K562 (cell line): ENCODE measurements around the gene ACKR2. TPM values are rescaled to one million over a fixed set of nuclear protein-coding genes. Genes with fewer than 3 reads are reported as not detected.
A peak's percentile ranks its signal among the peaks of the same experiment; 100 is the strongest.
"Not testable (repeated sequence)": the region's sequence is repeated elsewhere in the genome, so short reads cannot be mapped to it uniquely, and the experiment has no call there.

ENCODE experiments used
- ARID1B ChIP-seq: fragments of 450-650 bp; IDR thresholded peaks from 2 replicates; pipeline ENCODE4 v1.6.1; 2016; ENCODE audit warnings: antibody characterized with exemption, mild to moderate bottlenecking, inconsistent platforms
- DMBX1 ChIP-seq: fragments of 250-450 bp; sonication (Bioruptor Pico); IDR thresholded peaks from 2 replicates; pipeline ENCODE4 v1.8.0; 2022; ENCODE audit warnings: inconsistent platforms, mild to moderate bottlenecking, moderate library complexity, borderline replicate concordance
- DPF2 ChIP-seq: fragments of 450-650 bp; IDR thresholded peaks from 2 replicates; pipeline ENCODE4 v1.6.1; 2016
- ESRRA ChIP-seq: fragments of 450-650 bp; IDR thresholded peaks from 2 replicates; pipeline ENCODE4 v1.6.1; 2014; ENCODE audit warnings: low read depth, mild to moderate bottlenecking, moderate library complexity, borderline replicate concordance
- HDAC1 ChIP-seq, 2 experiments: fragments of 450-650 bp; IDR thresholded peaks; 2 replicates each; pipeline ENCODE4 v1.6.1; 2016 to 2017; ENCODE audit warnings: inconsistent platforms in 1 of 2, mild to moderate bottlenecking in 1 of 2, moderate library complexity in 1 of 2
- KLF10 ChIP-seq: fragments of 250-450 bp; sonication (Bioruptor Pico); IDR thresholded peaks from 2 replicates; pipeline ENCODE4 v1.6.1; 2021; ENCODE audit warnings: matching md5 sums
- L3MBTL2 ChIP-seq: fragments of 450-650 bp; IDR thresholded peaks from 2 replicates; pipeline ENCODE4 v1.6.1; 2016; ENCODE audit warnings: mild to moderate bottlenecking, moderate library complexity
- MTA3 ChIP-seq: fragments of 450-650 bp; formaldehyde crosslinking; IDR thresholded peaks from 2 replicates; pipeline ENCODE4 v1.6.1; 2017; ENCODE audit warnings: mild to moderate bottlenecking, borderline replicate concordance
- NCOR1 ChIP-seq: fragments of 450-650 bp; IDR thresholded peaks from 2 replicates; pipeline ENCODE4 v1.6.1; 2016; ENCODE audit warnings: mild to moderate bottlenecking, moderate library complexity
- NR2C1 ChIP-seq, 2 experiments: fragments of 450-650 bp; IDR thresholded peaks; 2 replicates each; pipeline ENCODE4 v1.6.1; 2017; ENCODE audit warnings: mild to moderate bottlenecking in 2 of 2, antibody characterized with exemption in 1 of 2, inconsistent platforms in 1 of 2, missing compliant biosample characterization in 1 of 2, missing genetic modification characterization in 1 of 2
- PTRF ChIP-seq: fragments of 450-650 bp; IDR thresholded peaks from 2 replicates; pipeline ENCODE4 v1.6.1; 2016; ENCODE audit warnings: mild to moderate bottlenecking, missing genetic modification characterization, missing compliant biosample characterization
- PYGO2 ChIP-seq: fragments of 450-650 bp; IDR thresholded peaks from 2 replicates; pipeline ENCODE4 v1.6.1; 2016; ENCODE audit warnings: mild to moderate bottlenecking, missing genetic modification characterization, moderate library complexity, missing compliant biosample characterization
- SPI1 ChIP-seq: IDR thresholded peaks from 2 replicates; pipeline ENCODE4 v1.6.1; 2011; ENCODE audit warnings: low read depth, low read length, control low read depth, borderline replicate concordance
- TAF7 ChIP-seq: fragments of 450-650 bp; IDR thresholded peaks from 2 replicates; pipeline ENCODE4 v1.6.1; 2016; ENCODE audit warnings: missing genetic modification characterization, missing compliant biosample characterization
- TCF3 ChIP-seq: sonication (generic); formaldehyde crosslinking; IDR thresholded peaks from 2 replicates; pipeline ENCODE4 v1.4.0; 2020; ENCODE audit warnings: mild to moderate bottlenecking, missing genetic modification reagents
- TRIM24 ChIP-seq, 2 experiments: fragments of 450-650 bp; IDR thresholded peaks; 2 replicates each; pipeline ENCODE4 v1.6.1; 2016
- ZBED1 ChIP-seq: IDR thresholded peaks from 2 replicates; pipeline ENCODE4 v1.6.1; 2014
- ZBTB17 ChIP-seq: fragments of 450-650 bp; formaldehyde crosslinking; IDR thresholded peaks from 2 replicates; pipeline ENCODE4 v1.4.0; 2020; ENCODE audit warnings: mild to moderate bottlenecking
- ZBTB7A ChIP-seq: IDR thresholded peaks from 2 replicates; pipeline ENCODE4 v1.6.1; 2011; ENCODE audit warnings: low read depth, mild to moderate bottlenecking, low read length, moderate library complexity, borderline replicate concordance; ENCODE audit not compliant: control insufficient read depth
- ZNF263 ChIP-seq: sonication (generic); formaldehyde crosslinking; IDR thresholded peaks from 2 replicates; pipeline ENCODE4 v1.8.0; 2022; ENCODE audit warnings: mild to moderate bottlenecking, missing genetic modification reagents, borderline replicate concordance
- ZNF311 ChIP-seq: fragments of 250-450 bp; sonication (Bioruptor Pico); IDR thresholded peaks from 2 replicates; pipeline ENCODE4 v1.4.0; 2020; ENCODE audit warnings: mild to moderate bottlenecking, moderate library complexity
- ZNF57 ChIP-seq: fragments of 450-650 bp; formaldehyde crosslinking; IDR thresholded peaks from 2 replicates; pipeline ENCODE4 v1.4.0; 2020; ENCODE audit warnings: mild to moderate bottlenecking, moderate library complexity
- ZNF583 ChIP-seq: fragments of 250-450 bp; sonication (Bioruptor Pico); IDR thresholded peaks from 2 replicates; pipeline ENCODE4 v1.4.0; 2020
- ZNF644 ChIP-seq: fragments of 200-800 bp; sonication (Bioruptor generic); IDR thresholded peaks from 2 replicates; pipeline ENCODE4 v1.6.1; 2016; ENCODE audit warnings: low read depth, missing genetic modification characterization, missing compliant biosample characterization
- polyA plus RNA-seq, 8 experiments: library from polyadenylated mRNA; depleted of rRNA in 4 of 8; stranded (reverse) in 5 of 8; unstranded in 3 of 8; fragments of >200 nt; fragmentation: Nextera tagmentation in 2 of 8; fragmentation: Illumina TruSeq in 1 of 8; extraction: Ambion mirVana in 2 of 8; extraction: Trizol in 1 of 8; gene quantifications; 2 replicates each; pipeline versions ENCODE4 v1.2.1 to v1.2.3, GENCODE V29; 2011 to 2014; ENCODE audit warnings: inconsistent platforms in 1 of 8, missing spikeins in 1 of 8
- total RNA-seq, 7 experiments: library from RNA; depleted of rRNA in 6 of 7; stranded (reverse); fragments of >200 nt in 6 of 7; fragmentation: Illumina TruSeq in 2 of 7; extraction: Trizol in 2 of 7; gene quantifications; 2 replicates each; pipeline versions ENCODE4 v1.2.1 to v1.2.3, GENCODE V29; 2011 to 2021; ENCODE audit warnings: low replicate concordance in 1 of 7
- TF ChIP-seq, protein P1 (sequence below): sonication (generic); IDR thresholded peaks from 2 replicates; pipeline ENCODE4 v1.6.1; 2016
- TF ChIP-seq, protein P2 (sequence below): fragments of 450-650 bp; IDR thresholded peaks from 2 replicates; pipeline ENCODE4 v1.6.1; 2016
- TF ChIP-seq, protein P3 (sequence below), 2 experiments: fragments of 450-650 bp; IDR thresholded peaks; 2 replicates each; pipeline ENCODE4 v1.6.1; 2016

Gene ACKR2
- total and polyA plus RNA-seq, 9 of the 15 experiments (the other 6 are each of a cell fraction or from before 2014, with no cell fraction given): 0.03 to 0.69 (median 0.25) TPM; not detected in 1

DNA sequence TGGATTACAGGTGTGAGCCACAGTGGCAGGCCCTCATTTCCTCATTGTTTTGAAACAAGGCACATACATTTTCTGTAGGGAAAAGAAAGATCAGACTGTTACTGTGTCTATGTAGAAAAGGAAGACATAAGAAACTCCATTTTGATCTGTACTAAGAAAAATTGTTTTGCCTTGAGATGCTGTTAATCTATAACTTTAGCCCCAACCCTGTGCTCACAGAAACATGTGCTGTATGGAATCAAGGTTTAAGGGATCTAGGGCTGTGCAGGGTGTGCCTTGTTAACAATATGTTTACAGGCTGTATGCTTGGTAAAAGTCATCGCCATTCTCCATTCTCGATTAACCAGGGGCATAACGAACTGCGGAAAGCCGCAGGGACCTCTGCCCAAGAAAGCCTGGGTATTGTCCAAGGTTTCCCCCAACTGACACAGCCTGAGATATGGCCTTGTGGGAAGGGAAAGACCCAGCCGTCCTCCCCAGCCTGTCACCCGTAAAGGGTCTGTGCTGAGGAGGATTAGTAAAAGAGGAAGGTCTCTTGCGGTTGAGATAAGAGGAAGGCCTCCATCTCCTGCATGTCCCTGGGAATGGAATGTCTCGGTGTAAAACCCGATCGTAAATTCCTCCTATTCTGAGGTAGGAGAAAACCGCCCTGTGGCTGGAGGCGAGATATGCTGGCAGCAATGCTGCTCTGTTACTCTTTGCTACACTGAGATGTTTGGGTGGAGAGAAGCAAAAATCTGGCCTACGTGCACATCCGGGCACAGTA, 2.1 kb downstream of the ACKR2 start (continued):
- TF ChIP-seq ZBTB7A (peak; percentile 80), NCOR1 (peak; percentile 21; the same call in 1 of the 2 replicates), NR2C1 (tag; IDR thresholded peaks at IDR 0.05) (peak; percentile 56; the same call in 1 of the 2 replicates), ZNF644 (0 out of 2 replicates have a peak, but pooled peaks have one; percentile 52), ZNF311 (CRISPR knock-in tag) (peak; percentile 72; the same call in 1 of the 2 replicates), ARID1B (peak; percentile 80), PYGO2 (tag) (peak; percentile 37; the same call in 1 of the 2 replicates), ZBTB17 (CRISPR knock-in tag) (0 out of 2 replicates have a peak, but pooled peaks have one; percentile 57), TAF7 (tag) (peak; percentile 51; the same call in 1 of the 2 replicates), HDAC1 (IDR thresholded peaks at IDR 0.05) (peak in 1 of 2 experiments; percentile 34; a peak in 1 of 4 replicates), ZBED1 (peak; percentile 43; the same call in 1 of the 2 replicates), ZNF263 (CRISPR knock-in tag) (peak; percentile 82), MTA3 (peak; percentile 75; the same call in 1 of the 2 replicates), ESRRA (peak; percentile 82; the same call in 1 of the 2 replicates), ZNF57 (CRISPR knock-in tag) (0 out of 2 replicates have a peak, but pooled peaks have one; percentile 18), DMBX1 (CRISPR knock-in tag) (peak; percentile 52; the same call in 1 of the 2 replicates), L3MBTL2 (peak; percentile 42; the same call in 1 of the 2 replicates), ZNF583 (CRISPR knock-in tag) (peak; percentile 23; the same call in 1 of the 2 replicates), PTRF (tag) (0 out of 2 replicates have a peak, but pooled peaks have one; percentile 50), KLF10 (CRISPR knock-in tag) (0 out of 2 replicates have a peak, but pooled peaks have one; percentile 34), SPI1 (peak; percentile 84), TRIM24 (IDR thresholded peaks at IDR 0.05) (peak in 1 of 2 experiments; percentile 35; a peak in 1 of 4 replicates), TCF3 (peak; percentile 75), DPF2 (peak; percentile 46; the same call in 1 of the 2 replicates)
- TF ChIP-seq NR2C1 (IDR thresholded peaks at IDR 0.05): not testable (repeated sequence)
- TF ChIP-seq, protein P1, sequence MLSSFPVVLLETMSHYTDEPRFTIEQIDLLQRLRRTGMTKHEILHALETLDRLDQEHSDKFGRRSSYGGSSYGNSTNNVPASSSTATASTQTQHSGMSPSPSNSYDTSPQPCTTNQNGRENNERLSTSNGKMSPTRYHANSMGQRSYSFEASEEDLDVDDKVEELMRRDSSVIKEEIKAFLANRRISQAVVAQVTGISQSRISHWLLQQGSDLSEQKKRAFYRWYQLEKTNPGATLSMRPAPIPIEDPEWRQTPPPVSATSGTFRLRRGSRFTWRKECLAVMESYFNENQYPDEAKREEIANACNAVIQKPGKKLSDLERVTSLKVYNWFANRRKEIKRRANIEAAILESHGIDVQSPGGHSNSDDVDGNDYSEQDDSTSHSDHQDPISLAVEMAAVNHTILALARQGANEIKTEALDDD: peak; percentile 68
- TF ChIP-seq, protein P2, sequence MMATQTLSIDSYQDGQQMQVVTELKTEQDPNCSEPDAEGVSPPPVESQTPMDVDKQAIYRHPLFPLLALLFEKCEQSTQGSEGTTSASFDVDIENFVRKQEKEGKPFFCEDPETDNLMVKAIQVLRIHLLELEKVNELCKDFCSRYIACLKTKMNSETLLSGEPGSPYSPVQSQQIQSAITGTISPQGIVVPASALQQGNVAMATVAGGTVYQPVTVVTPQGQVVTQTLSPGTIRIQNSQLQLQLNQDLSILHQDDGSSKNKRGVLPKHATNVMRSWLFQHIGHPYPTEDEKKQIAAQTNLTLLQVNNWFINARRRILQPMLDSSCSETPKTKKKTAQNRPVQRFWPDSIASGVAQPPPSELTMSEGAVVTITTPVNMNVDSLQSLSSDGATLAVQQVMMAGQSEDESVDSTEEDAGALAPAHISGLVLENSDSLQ: peak; percentile 62; the same call in 1 of the 2 replicates
- TF ChIP-seq, protein P3, sequence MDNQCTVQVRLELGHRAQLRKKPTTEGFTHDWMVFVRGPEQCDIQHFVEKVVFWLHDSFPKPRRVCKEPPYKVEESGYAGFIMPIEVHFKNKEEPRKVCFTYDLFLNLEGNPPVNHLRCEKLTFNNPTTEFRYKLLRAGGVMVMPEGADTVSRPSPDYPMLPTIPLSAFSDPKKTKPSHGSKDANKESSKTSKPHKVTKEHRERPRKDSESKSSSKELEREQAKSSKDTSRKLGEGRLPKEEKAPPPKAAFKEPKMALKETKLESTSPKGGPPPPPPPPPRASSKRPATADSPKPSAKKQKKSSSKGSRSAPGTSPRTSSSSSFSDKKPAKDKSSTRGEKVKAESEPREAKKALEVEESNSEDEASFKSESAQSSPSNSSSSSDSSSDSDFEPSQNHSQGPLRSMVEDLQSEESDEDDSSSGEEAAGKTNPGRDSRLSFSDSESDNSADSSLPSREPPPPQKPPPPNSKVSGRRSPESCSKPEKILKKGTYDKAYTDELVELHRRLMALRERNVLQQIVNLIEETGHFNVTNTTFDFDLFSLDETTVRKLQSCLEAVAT (IDR thresholded peaks at IDR 0.05): peak in 1 of 2 experiments; percentile 80; a peak in 1 of 4 replicates
